ENCODE results near the gene RAB39A. TPM values are rescaled to one million over a fixed set of nuclear protein-coding genes. Genes with fewer than 3 reads are reported as not detected.

The RAB39A gene
- polyA plus RNA-seq, 3 donors, result 1.9 to 6.3 (median 3.9) TPM

DNA sequence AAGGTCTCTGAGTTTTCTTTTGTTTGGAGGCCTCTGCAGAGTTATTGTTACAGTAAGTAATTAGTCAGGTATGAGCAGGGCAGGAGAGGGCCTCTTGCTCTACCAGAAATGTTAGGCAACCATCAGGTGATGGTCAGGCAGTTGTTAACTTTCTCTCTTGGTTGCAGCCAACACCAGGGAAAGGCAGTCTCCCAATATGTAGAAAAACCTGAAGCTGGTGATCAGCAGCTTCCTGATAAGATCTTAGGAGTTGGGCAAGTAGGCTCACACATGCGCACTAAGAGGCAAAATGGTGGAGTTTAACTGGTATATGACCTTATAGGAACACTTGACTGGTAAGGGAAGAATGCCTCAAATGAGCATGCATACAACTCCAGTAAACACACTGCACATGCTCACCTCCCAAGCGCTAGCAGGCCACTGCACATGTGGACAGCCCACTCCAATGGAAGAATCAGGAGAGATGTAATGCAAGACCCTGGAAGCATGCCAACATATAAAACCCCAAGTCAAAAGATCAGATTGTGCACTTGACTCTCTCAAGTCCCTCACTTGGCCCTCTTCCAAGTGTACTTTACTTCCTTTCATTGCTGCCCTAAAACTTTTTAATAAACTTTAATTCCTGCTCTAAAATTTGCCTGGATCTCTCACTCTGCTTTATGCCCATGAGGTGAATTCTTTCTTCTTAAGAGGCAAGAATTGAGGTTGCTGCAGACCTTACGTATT, 46.0 kb upstream of the RAB39A start:
- no peaks in the 10 kb centered on the region for H3K36me3 Mint-ChIP-seq
- H3K4me3 Mint-ChIP-seq, result no peak overlapping the region
- H3K27ac Mint-ChIP-seq, result no peak overlapping the region
- Histone ChIP-seq H3K4me1 (ENCODE audit: control insufficient read depth in 1 of 2, insufficient read depth in 2 of 2, low read length in 2 of 2) (no peaks in the 10 kb centered on the region), H3K36me3 (replicated peaks in 1 of 2; ENCODE audit: control insufficient read depth in 1 of 2, insufficient read depth in 2 of 2, low read length in 2 of 2) (no peaks in the 10 kb centered on the region), H2AFZ (ENCODE audit: insufficient read depth, low read depth, low read length, poor library complexity, severe bottlenecking) (no peak overlapping the region), H3K4me3 (replicated peaks in 1 of 3; ENCODE audit: low read depth in 2 of 3, low read length in 3 of 3) (no peak overlapping the region), H4K20me1 (ENCODE audit: insufficient read depth, low read length) (no peaks in the 10 kb centered on the region), H3K27ac (ENCODE audit: low read depth in 1 of 2, low read length in 2 of 2) (no peak overlapping the region), H3K9me3 (replicated peaks in 1 of 2; ENCODE audit: control insufficient read depth in 1 of 2, insufficient read depth in 1 of 2, low read length in 2 of 2) (no peaks in the 10 kb centered on the region), H3K27me3 (ENCODE audit: control insufficient read depth in 2 of 2, insufficient read depth in 2 of 2, low read length in 2 of 2) (no peaks in the 10 kb centered on the region), H3K9ac (ENCODE audit: insufficient read depth, low read length, poor library complexity, severe bottlenecking) (no peak overlapping the region), H3K79me2 (ENCODE audit: insufficient read depth, low read length) (no peaks in the 10 kb centered on the region), H3K4me2 (replicated peaks; ENCODE audit: extremely low read depth, low read length, poor library complexity, severe bottlenecking) (no peak overlapping the region)
- H3K27me3 Mint-ChIP-seq (ENCODE audit: low read depth in 3 of 3), result peaks cover 0 to 8% (median 2%) of the 10 kb centered on the region in 3 donors
- peaks cover 2 to 10% (median 5%) of the 10 kb centered on the region in 7 donors for H3K9me3 Mint-ChIP-seq
- no peaks in the 10 kb centered on the region for H3K4me1 Mint-ChIP-seq
- no CpG with 5 or more reads among the region's 3 CpGs for WGBS (ENCODE audit: insufficient coverage)
- no peak for DNase-seq
- TF ChIP-seq, protein P1, sequence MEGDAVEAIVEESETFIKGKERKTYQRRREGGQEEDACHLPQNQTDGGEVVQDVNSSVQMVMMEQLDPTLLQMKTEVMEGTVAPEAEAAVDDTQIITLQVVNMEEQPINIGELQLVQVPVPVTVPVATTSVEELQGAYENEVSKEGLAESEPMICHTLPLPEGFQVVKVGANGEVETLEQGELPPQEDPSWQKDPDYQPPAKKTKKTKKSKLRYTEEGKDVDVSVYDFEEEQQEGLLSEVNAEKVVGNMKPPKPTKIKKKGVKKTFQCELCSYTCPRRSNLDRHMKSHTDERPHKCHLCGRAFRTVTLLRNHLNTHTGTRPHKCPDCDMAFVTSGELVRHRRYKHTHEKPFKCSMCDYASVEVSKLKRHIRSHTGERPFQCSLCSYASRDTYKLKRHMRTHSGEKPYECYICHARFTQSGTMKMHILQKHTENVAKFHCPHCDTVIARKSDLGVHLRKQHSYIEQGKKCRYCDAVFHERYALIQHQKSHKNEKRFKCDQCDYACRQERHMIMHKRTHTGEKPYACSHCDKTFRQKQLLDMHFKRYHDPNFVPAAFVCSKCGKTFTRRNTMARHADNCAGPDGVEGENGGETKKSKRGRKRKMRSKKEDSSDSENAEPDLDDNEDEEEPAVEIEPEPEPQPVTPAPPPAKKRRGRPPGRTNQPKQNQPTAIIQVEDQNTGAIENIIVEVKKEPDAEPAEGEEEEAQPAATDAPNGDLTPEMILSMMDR (IDR thresholded peaks at IDR 0.05), result no peak
- intact Hi-C loops (cut with micrococcal nuclease), result no loop called here

DNA sequence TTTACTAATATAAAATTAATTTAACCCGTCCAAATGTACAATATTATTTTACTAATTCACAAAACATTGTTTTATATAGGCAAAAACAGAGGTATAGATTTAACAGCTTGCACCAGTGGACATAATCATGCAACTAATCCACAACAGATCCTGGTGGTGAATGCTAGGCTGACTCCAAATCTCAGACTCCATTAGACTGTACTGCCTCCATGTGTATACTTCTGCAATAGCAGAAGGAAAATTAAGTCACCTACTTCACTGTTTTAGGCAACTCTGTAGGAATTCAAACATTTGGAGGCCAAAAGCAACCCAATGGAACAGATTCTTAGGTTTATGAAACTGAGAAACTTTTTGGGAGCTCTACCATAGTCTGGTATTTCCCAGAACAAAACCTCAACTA, 30.0 kb upstream of the RAB39A start:
- TF ChIP-seq, protein P1 (IDR thresholded peaks at IDR 0.05), result peak; percentile 61
- H4K20me1 ChIP-seq (ENCODE audit: insufficient read depth, low read length), result no peaks in the 10 kb centered on the region
- peaks cover 0 to 3% (median 0%) of the 10 kb centered on the region in 7 donors for H3K9me3 Mint-ChIP-seq
- no peak overlapping the region for H3K9ac ChIP-seq (ENCODE audit: insufficient read depth, low read length, poor library complexity, severe bottlenecking)
- H3K36me3 Mint-ChIP-seq, result no peaks in the 10 kb centered on the region
- no peak overlapping the region for H3K4me2 ChIP-seq (replicated peaks; ENCODE audit: extremely low read depth, low read length, poor library complexity, severe bottlenecking)
- H3K27me3 ChIP-seq (ENCODE audit: control insufficient read depth in 2 of 2, insufficient read depth in 2 of 2, low read length in 2 of 2), result no peaks in the 10 kb centered on the region
- H3K4me3 ChIP-seq (replicated peaks in 1 of 3; ENCODE audit: low read depth in 2 of 3, low read length in 3 of 3), result no peak overlapping the region
- DNase-seq, result peak; percentile 14 to 26 (median 15)
- H3K9me3 ChIP-seq (replicated peaks in 1 of 2; ENCODE audit: control insufficient read depth in 1 of 2, insufficient read depth in 1 of 2, low read length in 2 of 2), result no peaks in the 10 kb centered on the region
- no peak overlapping the region for H3K27ac ChIP-seq (ENCODE audit: low read depth in 1 of 2, low read length in 2 of 2)
- no peak overlapping the region for H3K27ac Mint-ChIP-seq
- intact Hi-C loops (cut with micrococcal nuclease), result loop anchor here in 1 of 2 donors (5.0 to 10.0 kb wide), 2 partner anchors 156 to 353 kb away; no protein-coding TSS in a partner anchor
- H3K27me3 Mint-ChIP-seq (ENCODE audit: low read depth in 3 of 3), result peaks cover 3 to 15% (median 5%) of the 10 kb centered on the region in 3 donors
- no peak overlapping the region for H3K4me3 Mint-ChIP-seq
- H3K4me1 Mint-ChIP-seq, result peaks cover 4% of the 10 kb centered on the region
- no peaks in the 10 kb centered on the region for H3K36me3 ChIP-seq (replicated peaks in 1 of 2; ENCODE audit: control insufficient read depth in 1 of 2, insufficient read depth in 2 of 2, low read length in 2 of 2)
- WGBS (ENCODE audit: insufficient coverage), result no CpG with 5 or more reads among the region's 1 CpG
- no peaks in the 10 kb centered on the region for H3K79me2 ChIP-seq (ENCODE audit: insufficient read depth, low read length)
- no peak overlapping the region for H2AFZ ChIP-seq (ENCODE audit: insufficient read depth, low read depth, low read length, poor library complexity, severe bottlenecking)
- H3K4me1 ChIP-seq (ENCODE audit: control insufficient read depth in 1 of 2, insufficient read depth in 2 of 2, low read length in 2 of 2), result no peaks in the 10 kb centered on the region
